GM18520 (cell line): Measurements from ENCODE around the gene TAT.
"Not testable (repeated sequence)": the region's sequence is repeated elsewhere in the genome, so short reads cannot be mapped to it uniquely, and the experiment has no call there.

Source experiments
- ATAC-seq: cut with Tn5 transposase; IDR thresholded peaks from one replicate; pipeline ENCODE4 v1.9.1; 2021; ENCODE audit not compliant: unreplicated experiment

Gene TAT

DNA sequence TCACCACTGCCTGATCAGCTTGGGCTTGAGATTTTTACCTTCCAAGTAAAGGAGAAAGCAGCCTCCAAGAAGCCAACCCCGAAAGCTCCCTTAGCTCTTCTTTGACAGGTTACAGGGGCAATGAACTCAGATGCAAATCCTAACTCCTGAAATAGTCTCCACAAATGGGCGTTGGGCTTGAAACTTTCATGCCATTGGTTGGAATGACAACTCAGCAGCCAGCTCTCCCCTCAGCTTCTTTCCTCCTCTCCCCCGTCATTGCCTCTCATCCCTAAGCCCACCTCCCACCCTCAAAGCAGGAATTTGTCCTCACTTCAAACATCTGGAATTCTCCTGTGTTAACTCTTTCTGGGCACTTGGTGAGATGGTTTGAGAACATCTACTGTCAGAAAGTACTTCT is at the start of gene TAT:
Gene TAT (minus strand): TSS at position 122 of the 400 bp plus-strand sequence. CDS start 677 bp downstream, outside the sequence.
- no peak for ATAC-seq

DNA sequence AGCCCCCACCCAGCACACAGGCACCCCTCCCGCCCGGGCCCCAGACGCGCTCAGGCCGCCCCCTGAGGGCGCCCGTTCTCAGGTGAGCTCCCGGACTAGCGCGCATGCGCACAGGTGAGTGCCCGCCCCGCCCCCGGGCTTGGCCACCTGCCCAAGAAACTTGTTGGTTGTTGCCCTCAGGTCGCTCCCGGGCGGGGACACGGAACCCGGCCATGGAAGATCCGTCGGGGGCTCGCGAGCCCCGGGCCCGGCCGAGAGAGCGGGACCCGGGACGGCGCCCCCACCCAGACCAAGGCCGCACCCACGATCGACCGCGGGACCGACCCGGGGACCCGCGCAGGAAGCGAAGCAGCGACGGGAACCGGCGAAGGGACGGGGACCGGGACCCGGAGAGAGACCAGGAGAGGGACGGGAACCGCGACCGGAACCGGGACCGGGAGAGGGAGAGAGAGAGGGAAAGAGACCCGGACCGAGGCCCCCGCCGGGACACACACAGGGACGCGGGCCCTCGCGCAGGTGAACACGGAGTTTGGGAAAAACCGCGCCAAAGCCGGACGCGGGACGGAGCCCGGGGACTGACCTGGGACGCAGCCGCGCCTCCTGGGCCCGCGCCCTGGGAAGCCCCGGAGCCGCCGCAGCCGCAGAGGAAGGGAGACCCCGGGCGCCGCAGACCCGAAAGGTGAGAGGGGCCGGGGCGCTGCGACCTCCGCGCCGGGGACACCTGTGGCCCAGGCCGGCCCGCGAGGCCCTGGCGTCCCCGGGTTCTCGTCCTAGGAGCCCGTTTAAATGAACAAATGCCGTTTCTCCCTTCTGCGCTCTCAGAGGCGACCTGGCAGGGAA is 49.3 kb upstream of the TAT start, which contains the start of gene MARVELD3:
Gene MARVELD3 (plus strand): TSS at position 167 of the 840 bp plus-strand sequence. CDS start 46 bp downstream, at position 213.
- no peak for ATAC-seq

DNA sequence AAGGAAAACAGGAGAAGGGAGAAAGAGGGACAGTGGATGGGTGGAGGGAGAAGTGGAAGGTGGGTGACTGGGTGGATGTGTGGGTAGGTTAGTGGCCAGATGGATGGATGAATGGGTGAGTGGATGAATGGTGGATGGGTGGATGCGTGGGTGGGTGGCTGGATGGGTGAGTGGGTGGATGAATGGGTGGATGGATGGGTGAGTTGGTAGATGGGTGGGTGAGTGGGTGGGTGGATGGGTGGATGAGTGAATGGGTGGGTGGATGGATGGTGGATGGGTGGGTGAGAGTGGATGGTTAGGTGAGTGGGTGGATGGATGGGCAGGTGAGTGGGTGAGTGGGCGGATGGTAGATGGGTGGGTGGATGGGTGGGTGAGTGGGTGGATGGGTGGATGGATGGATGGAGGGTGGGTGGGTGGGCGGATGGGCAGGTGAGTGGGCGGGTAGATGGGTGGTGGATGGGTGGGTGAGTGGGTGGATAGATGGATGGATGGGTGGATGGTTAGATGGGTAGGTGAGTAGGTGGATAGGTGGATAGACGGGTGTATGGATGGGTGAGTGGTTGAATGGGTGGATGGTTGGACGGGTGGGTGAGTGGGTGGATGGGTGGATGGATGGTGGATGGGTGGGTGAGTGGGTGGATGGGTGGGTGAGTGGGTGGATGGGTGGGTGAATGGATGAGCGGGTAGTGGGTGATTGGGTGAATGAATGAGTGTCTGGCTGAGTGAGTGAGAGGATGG is 48.4 kb upstream of the TAT start:
- ATAC-seq, result no peak

DNA sequence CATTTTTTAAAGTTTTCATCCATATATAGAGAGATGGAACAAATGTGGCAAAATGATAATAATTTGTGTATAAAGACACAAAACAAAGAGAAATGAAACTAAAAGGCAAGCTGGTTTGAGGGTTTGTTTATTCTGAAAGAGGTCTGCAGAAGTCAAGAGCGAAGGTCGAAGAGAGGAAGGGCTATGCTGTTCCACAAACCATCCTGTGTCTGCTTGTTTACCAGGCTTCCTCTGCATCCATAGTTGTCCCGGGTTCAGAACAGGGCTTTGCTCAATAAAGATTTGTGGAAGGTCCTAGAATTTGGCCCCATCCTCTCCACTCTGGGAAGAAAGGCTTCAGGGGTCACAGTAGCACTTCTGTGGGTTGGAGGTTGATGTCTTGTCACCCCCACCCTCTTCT is 46.7 kb upstream of the TAT start:
- ATAC-seq, result no peak

DNA sequence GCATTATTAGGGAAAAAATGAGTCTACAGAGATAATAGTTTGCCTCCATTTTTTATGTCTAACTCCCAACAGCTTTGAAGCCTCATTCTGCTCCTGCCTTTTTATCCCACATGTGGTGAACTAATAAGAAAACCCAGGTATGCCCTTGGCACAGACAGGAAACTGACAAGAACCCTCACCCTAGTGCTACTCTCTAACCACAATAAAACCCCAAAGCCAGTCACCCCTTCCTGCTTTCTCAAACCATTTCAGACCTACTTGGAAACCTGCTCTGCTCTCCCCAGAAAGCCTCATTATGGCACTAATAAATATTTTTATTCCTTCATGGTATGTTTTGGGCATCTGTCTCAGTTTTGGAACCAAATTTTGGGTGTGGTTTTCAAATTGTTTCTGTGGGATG is 45.2 kb upstream of the TAT start:
- ATAC-seq, result no peak

DNA sequence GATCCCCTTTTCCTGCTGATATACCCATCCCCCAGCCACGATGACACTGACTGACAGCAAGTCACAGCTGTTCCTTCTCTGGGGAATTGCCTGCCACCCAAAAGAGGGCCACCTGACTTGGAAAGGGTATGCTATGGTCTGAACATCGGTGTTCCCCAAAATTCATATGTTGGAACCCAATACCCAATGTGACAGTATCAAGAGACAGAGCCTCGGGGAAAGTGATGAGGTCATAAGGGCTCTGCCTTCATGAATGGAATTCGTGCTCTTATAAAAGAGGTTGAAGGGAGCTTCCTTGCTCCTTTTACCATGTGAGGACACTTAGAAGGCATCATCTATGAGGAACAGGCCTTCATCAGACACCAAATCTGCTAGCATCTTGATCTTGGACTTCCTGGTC is 41.5 kb upstream of the TAT start:
- no peak for ATAC-seq

DNA sequence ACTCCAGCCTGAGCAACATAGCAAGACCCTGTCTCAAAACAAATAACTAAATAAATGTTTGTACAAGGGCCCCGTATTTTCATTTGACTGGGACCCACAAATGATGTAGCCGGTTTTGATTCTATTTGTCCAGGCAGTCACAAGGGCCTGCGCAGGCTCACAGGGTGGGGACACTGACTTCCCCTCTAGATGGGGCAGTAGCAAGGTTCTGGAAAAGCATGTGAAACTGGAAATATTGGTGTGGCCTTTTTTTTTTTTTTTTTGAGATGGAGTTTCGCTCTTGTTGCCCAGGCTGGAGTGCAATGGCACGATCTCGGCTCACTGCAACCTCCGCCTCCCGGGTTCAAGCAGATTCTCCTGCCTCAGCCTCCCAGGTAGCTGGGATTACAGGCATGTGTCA is 38.1 kb upstream of the TAT start:
- not testable (repeated sequence) for ATAC-seq

DNA sequence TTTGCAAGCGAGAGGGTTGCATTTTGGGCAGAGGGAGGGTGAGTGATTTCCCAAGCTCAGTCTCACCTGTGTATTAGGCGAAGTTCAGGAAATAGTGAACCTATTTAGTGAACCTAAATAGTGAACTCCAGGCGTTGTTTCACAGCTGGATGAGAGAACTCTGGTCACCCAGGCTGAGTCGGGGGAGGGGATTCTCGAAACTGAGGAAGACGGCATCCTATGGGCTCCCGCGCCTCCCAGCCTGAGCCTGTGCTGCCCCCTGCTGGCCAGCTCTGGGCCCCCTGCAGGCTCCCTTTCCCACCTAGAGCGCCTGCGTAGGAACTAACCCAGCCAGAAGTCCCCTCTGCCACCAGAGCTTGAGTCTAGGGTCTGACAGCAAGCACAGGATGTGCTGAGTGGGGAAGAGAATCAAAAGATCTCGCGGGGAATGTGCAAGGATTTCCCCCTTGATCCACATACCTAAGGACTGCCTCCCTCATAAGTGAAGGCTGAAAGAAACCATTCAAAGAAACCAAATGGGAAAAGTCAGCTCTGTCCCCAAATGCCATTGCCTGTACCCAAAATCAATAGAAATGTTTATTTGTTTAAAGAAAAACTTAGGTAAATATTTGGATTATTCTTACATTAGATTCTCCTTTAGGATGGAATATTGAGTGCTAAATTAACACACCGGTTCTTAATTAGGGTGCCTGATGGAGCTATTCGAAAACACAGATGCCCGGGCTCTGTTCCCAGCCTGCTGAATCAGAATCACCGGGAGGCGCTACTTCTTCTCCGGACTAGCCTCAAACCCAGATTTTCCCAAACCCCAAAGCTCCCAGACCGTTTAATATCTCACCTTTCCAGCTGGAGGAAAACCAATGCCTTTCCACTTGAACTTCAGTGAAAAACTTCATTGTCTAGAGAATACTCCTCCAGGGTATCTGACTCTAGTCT is 34.3 kb upstream of the TAT start:
- no peak for ATAC-seq

DNA sequence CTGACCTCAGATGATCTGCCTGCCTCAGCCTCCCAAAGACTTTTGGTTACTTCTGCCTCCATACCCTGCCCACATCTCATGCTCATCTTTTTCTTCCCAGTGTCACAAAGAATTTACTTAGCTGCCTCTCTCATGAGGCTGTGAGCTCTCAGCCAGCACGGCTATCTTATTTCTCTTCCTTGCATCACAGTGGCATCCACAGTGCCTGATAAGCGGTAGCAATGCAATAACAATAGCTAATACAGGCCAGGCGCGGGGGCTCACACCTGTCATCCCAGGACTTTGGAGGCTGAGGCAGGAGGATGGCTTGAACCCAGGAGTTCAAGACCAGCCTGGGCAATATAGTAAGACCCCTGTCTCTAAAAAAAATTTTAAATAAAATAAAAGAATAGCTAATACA is 33.6 kb upstream of the TAT start:
- ATAC-seq, result no peak

DNA sequence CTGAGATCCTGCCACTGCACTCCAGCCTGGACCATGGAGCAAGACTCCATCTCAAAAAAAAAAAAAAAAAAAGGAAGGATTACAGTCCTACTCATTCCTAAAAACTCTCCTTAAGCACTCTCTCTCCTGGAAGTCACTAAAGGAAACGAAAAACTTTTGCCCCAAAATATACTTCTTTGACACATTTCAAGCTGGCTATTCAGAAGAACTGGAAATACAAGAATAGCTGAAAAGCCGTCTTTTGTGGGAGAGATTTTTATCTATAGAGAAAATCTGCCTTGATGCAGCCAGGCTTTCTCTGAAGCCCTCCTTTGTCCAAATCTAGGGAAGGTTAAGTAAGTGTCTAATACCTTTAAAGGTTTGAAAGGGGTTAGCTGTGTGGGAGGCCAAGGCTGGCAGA is 32.2 kb upstream of the TAT start:
- ATAC-seq, result no peak

DNA sequence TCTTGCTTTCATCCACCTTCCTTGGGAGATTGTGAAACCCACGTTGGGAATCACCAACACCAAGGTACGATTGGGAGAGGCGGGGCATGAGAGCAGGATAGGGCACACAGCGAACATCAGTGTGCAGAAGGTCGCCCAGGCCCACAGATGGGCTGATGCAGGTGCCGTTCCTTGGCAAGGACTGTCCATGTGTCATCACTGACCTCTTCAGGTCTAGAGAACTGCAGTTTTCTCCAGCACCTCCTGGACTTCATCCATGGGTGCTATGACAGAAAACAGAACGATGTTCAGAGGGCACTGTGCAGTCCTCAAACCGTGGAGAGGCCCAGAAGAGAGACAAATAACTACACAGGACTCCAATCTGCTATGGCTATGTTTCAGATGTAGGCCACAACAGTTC is 23.9 kb upstream of the TAT start:
- ATAC-seq, result no peak

DNA sequence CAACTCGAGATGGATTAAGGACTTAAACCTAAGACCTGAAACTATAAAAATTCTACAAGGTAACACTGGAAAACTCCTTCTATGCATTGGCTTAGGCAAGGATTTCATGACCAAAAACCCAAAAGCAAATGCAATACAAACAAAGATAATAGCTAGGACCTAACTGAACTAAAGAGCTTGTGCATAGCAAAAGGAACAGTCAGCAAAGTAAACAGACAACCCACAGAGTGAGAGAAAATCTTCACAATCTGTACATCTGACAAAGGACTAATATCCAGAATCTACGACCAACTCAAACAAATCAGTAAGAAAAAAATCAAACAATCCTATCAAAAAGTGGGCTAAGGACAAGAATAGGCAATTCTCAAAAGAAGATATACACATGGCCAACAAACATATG is 21.5 kb upstream of the TAT start:
- ATAC-seq, result not testable (repeated sequence)

DNA sequence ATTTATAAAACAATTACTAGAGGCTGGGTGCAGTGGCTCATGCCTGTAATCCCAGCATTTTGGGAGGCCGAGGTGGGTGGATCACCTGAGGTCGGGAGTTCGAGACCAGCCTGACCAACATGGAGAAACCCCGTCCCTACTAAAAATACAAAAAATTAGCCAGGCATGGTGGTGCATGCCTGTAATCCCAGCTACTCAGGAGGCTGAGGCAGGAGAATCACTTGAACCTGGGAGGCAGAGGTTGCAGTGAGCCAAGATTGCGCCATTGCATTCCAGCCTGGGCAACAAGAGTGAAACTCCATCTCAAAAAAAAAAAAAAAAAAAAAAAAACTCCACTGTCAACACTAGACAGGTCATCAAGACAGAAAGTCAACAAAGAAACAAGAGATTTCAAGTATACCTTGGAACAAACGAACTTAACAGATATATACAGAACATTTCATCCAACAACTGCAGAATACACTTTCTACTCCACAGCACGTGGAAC is 18.5 kb upstream of the TAT start:
- not testable (repeated sequence) for ATAC-seq

DNA sequence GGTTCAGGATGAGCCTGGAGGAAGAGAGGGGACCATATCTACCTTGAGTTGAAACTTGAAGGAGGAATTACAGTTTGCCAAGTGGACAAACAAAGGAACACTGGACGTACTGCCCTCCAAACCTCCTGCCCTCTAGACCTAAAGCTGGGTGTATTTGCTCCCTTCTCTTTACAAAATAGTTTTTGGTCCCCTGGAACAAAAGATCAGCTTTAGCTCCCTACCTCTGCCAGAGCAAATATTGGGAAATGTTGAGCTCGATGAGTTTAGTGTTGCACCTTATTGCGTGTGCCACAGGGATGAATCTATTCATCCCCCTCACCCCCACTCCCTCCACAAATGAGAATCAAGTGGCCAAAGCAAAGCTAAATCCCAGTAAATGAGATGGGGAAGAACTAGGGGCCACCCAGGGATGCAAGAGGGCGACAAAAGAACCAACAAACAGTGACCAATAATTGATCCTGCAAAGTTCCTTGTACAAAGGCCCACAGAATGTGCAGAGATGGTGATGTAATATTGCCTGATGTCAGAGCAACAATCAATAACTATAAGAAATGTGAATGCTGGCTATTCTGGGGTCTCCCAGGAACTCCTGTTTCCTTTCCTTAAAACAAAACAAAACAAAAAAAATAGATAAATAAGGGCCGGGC is 17.2 kb upstream of the TAT start:
- no peak for ATAC-seq

DNA sequence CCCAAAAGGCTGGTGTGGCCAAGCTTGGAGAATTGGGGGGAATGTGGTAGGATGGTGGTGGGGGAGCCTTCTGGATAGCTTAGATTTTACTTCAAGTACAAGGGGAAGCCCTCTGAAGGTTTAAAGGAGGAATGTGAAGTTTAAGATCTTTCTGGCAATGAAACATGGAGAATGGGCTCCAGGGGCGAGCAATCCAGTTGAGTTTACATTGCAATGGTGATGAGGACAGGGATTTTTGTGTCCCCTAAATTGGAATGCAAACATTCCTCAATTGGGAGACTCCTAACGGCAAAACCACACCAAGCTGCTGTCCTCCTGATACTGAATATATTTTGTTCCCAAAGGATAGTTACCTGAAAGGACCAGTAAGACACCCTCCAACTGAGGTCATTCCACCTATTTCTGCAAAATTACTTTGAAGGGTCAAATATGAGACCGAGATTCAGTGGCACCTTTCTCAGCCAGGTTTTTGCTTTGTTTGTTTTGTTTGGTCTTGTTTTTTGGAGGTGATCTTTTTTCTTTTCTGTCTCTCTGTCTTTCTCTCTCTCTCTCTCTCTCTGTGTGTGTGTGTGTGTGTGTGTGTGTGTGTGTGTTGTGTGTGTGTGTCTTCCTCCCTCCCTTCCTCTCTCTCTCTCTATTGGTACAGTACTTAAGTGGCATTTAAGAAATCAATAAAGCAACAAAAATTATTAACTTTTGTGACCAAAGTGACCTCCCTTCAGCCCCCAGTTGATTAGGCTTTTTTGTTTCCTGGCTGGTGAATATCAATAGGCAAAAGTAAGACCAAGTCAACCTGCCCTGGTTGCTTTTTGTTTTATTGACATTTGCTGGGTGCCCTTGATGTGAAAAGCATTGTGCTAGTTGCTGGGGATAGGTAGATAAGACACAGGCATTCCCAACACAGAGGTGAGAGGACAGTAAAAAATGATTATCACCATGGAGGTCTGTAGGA is 16.4 kb upstream of the TAT start:
- no peak for ATAC-seq

DNA sequence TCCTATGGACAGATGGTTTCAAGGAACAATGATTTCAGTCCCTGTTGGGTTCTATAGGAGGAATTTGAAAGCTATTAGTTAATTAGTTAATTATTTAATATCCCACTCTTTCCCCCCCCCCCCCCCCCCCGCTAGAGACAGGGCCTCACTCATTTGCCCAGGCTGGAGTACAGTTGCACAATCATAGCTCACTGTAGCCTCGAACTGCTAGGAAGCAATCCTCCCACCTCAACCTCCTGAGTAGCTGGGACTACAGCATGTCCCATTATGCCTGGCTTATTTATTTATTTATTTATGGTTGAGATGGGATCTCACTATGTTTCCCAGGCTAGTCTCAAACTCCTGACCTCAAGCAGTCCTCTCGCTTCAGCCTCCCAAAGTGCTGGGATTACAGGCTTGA is 15.0 kb upstream of the TAT start:
- no peak for ATAC-seq

DNA sequence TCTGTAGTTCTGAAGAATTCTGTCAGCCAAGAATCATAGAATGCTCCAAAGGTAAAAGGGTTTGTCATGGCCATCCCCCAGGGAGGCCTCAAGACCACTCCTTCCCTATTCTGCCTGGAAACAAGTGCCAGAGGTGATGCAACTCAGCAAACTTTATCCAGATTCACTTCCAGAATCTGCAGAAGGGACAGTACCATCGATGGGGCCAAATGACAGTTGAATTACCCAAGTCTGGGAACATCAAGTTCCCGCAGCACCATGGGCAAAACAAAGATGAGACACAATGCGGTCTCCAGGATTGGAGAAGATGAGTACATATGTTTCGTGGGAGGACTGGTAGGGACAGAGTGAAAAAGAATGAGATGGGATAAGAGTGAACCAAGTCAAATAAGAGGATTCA is 13.7 kb upstream of the TAT start:
- no peak for ATAC-seq

DNA sequence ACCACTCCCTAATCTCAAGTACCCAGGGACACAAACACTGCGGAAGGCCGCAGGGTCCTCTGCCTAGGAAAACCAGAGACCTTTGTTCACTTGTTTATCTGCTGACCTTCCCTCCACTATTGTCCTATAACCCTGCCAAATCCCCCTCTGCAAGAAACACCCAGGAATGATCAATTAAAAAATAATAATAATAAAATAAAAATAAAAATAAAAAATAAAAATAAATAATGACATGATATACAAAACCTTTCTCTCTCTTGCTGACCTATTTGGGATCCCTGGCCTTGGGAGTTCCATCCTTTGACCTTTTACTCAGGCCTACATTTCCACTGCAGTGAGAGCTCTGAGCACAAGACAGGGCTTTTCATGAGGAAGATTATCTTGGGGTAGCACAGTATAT is 13.2 kb upstream of the TAT start:
- ATAC-seq, result not testable (repeated sequence)

DNA sequence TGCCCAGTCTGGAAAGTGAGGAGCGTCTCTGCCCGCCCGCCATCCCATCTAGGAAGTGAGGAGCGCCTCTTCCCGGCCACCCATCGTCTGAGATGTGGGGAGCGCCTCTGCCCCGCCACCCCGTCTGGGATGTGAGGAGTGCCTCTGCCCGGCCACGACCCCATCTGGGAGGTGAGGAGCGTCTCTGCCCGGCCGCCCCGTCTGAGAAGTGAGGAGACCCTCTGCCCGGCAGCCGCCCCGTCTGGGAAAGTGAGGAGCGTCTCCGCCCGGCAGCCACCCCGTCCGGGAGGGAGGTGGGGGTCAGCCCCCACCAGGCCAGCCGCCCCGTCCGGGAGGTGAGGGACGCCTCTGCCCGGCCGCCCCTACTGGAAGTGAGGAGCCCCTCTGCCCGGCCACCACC is 12.4 kb upstream of the TAT start:
- not testable (repeated sequence) for ATAC-seq
